K562 (cell line): Measurements from ENCODE around the gene WDR55. TPM values are rescaled to one million over a fixed set of nuclear protein-coding genes. Genes with fewer than 3 reads are reported as not detected.

Experiments used
- CCNT2 ChIP-seq: IDR thresholded peaks from 2 replicates; pipeline ENCODE4 v1.6.1; 2011; ENCODE audit warnings: borderline replicate concordance, low read depth, mild to moderate bottlenecking, moderate library complexity, mixed read lengths, low read length; ENCODE audit not compliant: insufficient read length; ENCODE audit errors: extremely low read depth
- DNMT1 ChIP-seq: fragments of 450-650 bp; IDR thresholded peaks from 2 replicates; pipeline ENCODE4 v1.6.1; 2016; ENCODE audit warnings: antibody characterized with exemption, mild to moderate bottlenecking
- LEF1 ChIP-seq: fragments of 450-650 bp; IDR thresholded peaks from 2 replicates; pipeline ENCODE4 v1.6.1; 2016; ENCODE audit warnings: mild to moderate bottlenecking
- MAFK ChIP-seq: IDR thresholded peaks from 2 replicates; pipeline ENCODE4 v1.6.1; 2011; ENCODE audit warnings: low read length, improper control_type of control experiment
- MCM5 ChIP-seq: fragments of 450-650 bp; IDR thresholded peaks from 2 replicates; pipeline ENCODE4 v1.6.1; 2016; ENCODE audit warnings: low read depth
- MEIS2 ChIP-seq: fragments of 450-650 bp; IDR thresholded peaks from 2 replicates; pipeline ENCODE4 v1.6.1; 2014; ENCODE audit warnings: mild to moderate bottlenecking; ENCODE audit not compliant: partially characterized antibody
- MIER1 ChIP-seq: fragments of 450-650 bp; IDR thresholded peaks from 2 replicates; pipeline ENCODE4 v1.6.1; 2016; ENCODE audit warnings: antibody characterized with exemption, mild to moderate bottlenecking, low read depth
- MTF1 ChIP-seq: fragments of 250-450 bp; sonication (Bioruptor Pico); IDR thresholded peaks from 2 replicates; pipeline ENCODE4 v1.9.0; 2021; ENCODE audit warnings: moderate library complexity, mild to moderate bottlenecking, inconsistent platforms, borderline replicate concordance
- MYNN ChIP-seq, 2 experiments: sonication (generic); formaldehyde crosslinking in 1 of 2; IDR thresholded peaks; 2 replicates each; pipeline versions ENCODE4 v1.5.0 to v1.6.1; 2016 to 2020; ENCODE audit warnings: antibody characterized with exemption in 1 of 2, missing genetic modification reagents in 1 of 2
- PYGO2 ChIP-seq: fragments of 450-650 bp; IDR thresholded peaks from 2 replicates; pipeline ENCODE4 v1.6.1; 2016; ENCODE audit warnings: mild to moderate bottlenecking, missing genetic modification characterization, moderate library complexity, missing compliant biosample characterization
- RAD21 ChIP-seq, 2 experiments: fragments of 250-450 bp in 1 of 2; fragments of 450-650 bp in 1 of 2; sonication (Bioruptor Pico) in 1 of 2; formaldehyde crosslinking in 1 of 2; IDR thresholded peaks in 1 of 2; conservative IDR thresholded peaks in 1 of 2; 2 replicates each; pipeline versions ENCODE4 v1.4.0 to v1.8.0; 2020 to 2022; ENCODE audit warnings: mild to moderate bottlenecking in 2 of 2, moderate library complexity in 1 of 2
- SMAD4 ChIP-seq: fragments of 250-450 bp; sonication (Bioruptor Pico); conservative IDR thresholded peaks from 2 replicates; pipeline ENCODE4 v1.8.0; 2021; ENCODE audit warnings: inconsistent platforms, mild to moderate bottlenecking, moderate library complexity
- SMARCE1 ChIP-seq: fragments of 450-650 bp; IDR thresholded peaks from 2 replicates; pipeline ENCODE4 v1.7.1; 2016; ENCODE audit warnings: mild to moderate bottlenecking
- ZNF217 ChIP-seq: sonication (generic); formaldehyde crosslinking; IDR thresholded peaks from 2 replicates; pipeline ENCODE4 v1.8.0; 2022; ENCODE audit warnings: mild to moderate bottlenecking, missing genetic modification reagents
- ZNF232 ChIP-seq: sonication (generic); formaldehyde crosslinking; IDR thresholded peaks from 2 replicates; pipeline ENCODE4 v1.8.0; 2022; ENCODE audit warnings: mild to moderate bottlenecking, missing genetic modification reagents
- ZNF24 ChIP-seq: fragments of 450-650 bp; IDR thresholded peaks from 2 replicates; pipeline ENCODE4 v1.6.1; 2016
- ZNF75A ChIP-seq: fragments of 450-650 bp; formaldehyde crosslinking; IDR thresholded peaks from 2 replicates; pipeline ENCODE4 v1.4.0; 2020; ENCODE audit warnings: mild to moderate bottlenecking
- ZNF766 ChIP-seq: fragments of 200-800 bp; sonication (Bioruptor generic); conservative IDR thresholded peaks from 2 replicates; pipeline ENCODE4 v1.6.1; 2016; ENCODE audit warnings: missing genetic modification characterization, missing compliant biosample characterization
- polyA plus RNA-seq, 8 experiments: library from polyadenylated mRNA; depleted of rRNA in 4 of 8; stranded (reverse) in 5 of 8; unstranded in 3 of 8; fragments of >200 nt; fragmentation: Nextera tagmentation in 2 of 8; fragmentation: Illumina TruSeq in 1 of 8; extraction: Ambion mirVana in 2 of 8; extraction: Trizol in 1 of 8; gene quantifications; 2 replicates each; pipeline versions ENCODE4 v1.2.1 to v1.2.3, GENCODE V29; 2011 to 2014; ENCODE audit warnings: inconsistent platforms in 1 of 8, missing spikeins in 1 of 8
- total RNA-seq, 7 experiments: library from RNA; depleted of rRNA in 6 of 7; stranded (reverse); fragments of >200 nt in 6 of 7; fragmentation: Illumina TruSeq in 2 of 7; extraction: Trizol in 2 of 7; gene quantifications; 2 replicates each; pipeline versions ENCODE4 v1.2.1 to v1.2.3, GENCODE V29; 2011 to 2021; ENCODE audit warnings: low replicate concordance in 1 of 7
- TF ChIP-seq, protein P1 (sequence below): sonication (generic); formaldehyde crosslinking; IDR thresholded peaks from 2 replicates; pipeline ENCODE4 v1.9.0; 2022; ENCODE audit warnings: mild to moderate bottlenecking, missing genetic modification reagents
- TF ChIP-seq, protein P2 (sequence below): fragments of 450-650 bp; conservative IDR thresholded peaks from 2 replicates; pipeline ENCODE4 v1.6.1; 2016; ENCODE audit warnings: missing genetic modification characterization, low read depth, mild to moderate bottlenecking, control low read depth, missing compliant biosample characterization
- TF ChIP-seq, protein P3 (sequence below): fragments of 450-650 bp; formaldehyde crosslinking; IDR thresholded peaks from 2 replicates; pipeline ENCODE4 v1.4.0; 2022; ENCODE audit warnings: missing genetic modification characterization
- TF ChIP-seq, protein P4 (sequence below): IDR thresholded peaks from 2 replicates; pipeline ENCODE4 v1.6.1; 2016; ENCODE audit warnings: missing genetic modification characterization, missing compliant biosample characterization
- TF ChIP-seq, protein P5 (sequence below): fragments of 450-650 bp; formaldehyde crosslinking; IDR thresholded peaks from 2 replicates; pipeline ENCODE4 v1.4.0; 2022; ENCODE audit warnings: missing genetic modification characterization

Gene WDR55
- total and polyA plus RNA-seq, 9 of the 15 experiments (the other 6 are each of a cell fraction or from before 2014, with no cell fraction given) = 5.2 to 45.0 (median 29.3) TPM

DNA sequence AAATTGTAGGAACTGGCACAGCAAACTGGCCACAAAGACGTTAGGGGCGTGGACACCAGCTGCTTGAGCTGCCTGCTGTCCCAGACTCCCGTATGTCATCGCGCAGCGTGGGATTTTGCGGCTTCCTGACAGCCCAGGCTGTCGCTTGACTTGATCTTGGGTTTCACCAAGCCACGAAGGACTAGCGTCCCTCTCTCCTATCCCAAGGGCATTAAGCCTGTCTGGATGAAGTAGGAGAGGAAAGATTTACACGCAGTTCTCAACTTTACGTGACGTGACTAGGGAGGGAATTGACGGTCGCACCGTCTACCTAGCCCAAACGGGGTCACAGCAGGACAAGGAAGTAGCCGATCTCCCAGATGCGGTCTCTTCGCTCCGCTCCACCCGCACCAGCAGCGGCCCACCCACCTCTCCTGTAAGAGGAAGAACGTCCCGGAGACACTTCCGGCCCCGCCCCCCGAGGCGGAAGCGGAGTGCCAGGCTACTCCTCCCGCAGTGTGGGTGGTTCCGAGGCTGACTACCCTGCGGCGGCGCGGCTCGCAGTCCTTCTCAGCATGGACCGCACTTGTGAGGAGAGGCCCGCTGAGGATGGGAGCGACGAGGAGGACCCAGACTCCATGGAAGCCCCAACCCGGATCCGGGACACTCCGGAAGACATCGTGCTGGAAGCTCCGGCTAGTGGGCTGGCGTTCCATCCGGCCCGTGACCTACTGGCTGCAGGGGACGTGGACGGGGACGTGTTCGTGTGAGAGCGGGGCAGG lies at the start of gene WDR55 (continued):
- TF ChIP-seq ZNF232 (no peak), RAD21 (CRISPR knock-in tag; conservative IDR thresholded peaks at IDR 0.05 in 1 of 2, IDR thresholded peaks at IDR 0.05 in 1 of 2) (peak; percentile 6 to 9; a peak in 1 of 4 replicates), MEIS2 (peak; percentile 84), ZNF766 (CRISPR knock-in tag) (no peak), CCNT2 (peak; percentile 53), MTF1 (no peak), ZNF24 (no peak), MAFK (no peak), SMAD4 (peak; percentile 94), LEF1 (peak; percentile 84), MCM5 (no peak), PYGO2 (tag) (no peak), DNMT1 (no peak), MYNN (IDR thresholded peaks at IDR 0.05) (peak; percentile 67), MYNN (CRISPR knock-in tag; IDR thresholded peaks at IDR 0.05) (no peak), ZNF75A (CRISPR knock-in tag) (no peak), MIER1 (no peak), SMARCE1 (no peak), ZNF217 (CRISPR knock-in tag) (no peak)
- TF ChIP-seq, protein P1, sequence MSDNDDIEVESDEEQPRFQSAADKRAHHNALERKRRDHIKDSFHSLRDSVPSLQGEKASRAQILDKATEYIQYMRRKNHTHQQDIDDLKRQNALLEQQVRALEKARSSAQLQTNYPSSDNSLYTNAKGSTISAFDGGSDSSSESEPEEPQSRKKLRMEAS = peak; percentile 68
- TF ChIP-seq, protein P2, sequence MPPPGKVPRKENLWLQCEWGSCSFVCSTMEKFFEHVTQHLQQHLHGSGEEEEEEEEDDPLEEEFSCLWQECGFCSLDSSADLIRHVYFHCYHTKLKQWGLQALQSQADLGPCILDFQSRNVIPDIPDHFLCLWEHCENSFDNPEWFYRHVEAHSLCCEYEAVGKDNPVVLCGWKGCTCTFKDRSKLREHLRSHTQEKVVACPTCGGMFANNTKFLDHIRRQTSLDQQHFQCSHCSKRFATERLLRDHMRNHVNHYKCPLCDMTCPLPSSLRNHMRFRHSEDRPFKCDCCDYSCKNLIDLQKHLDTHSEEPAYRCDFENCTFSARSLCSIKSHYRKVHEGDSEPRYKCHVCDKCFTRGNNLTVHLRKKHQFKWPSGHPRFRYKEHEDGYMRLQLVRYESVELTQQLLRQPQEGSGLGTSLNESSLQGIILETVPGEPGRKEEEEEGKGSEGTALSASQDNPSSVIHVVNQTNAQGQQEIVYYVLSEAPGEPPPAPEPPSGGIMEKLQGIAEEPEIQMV (tag) = no peak
- TF ChIP-seq, protein P3, sequence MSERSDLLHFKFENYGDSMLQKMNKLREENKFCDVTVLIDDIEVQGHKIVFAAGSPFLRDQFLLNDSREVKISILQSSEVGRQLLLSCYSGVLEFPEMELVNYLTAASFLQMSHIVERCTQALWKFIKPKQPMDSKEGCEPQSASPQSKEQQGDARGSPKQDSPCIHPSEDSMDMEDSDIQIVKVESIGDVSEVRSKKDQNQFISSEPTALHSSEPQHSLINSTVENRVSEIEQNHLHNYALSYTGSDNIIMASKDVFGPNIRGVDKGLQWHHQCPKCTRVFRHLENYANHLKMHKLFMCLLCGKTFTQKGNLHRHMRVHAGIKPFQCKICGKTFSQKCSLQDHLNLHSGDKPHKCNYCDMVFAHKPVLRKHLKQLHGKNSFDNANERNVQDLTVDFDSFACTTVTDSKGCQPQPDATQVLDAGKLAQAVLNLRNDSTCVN (CRISPR knock-in tag) = no peak
- TF ChIP-seq, protein P4, sequence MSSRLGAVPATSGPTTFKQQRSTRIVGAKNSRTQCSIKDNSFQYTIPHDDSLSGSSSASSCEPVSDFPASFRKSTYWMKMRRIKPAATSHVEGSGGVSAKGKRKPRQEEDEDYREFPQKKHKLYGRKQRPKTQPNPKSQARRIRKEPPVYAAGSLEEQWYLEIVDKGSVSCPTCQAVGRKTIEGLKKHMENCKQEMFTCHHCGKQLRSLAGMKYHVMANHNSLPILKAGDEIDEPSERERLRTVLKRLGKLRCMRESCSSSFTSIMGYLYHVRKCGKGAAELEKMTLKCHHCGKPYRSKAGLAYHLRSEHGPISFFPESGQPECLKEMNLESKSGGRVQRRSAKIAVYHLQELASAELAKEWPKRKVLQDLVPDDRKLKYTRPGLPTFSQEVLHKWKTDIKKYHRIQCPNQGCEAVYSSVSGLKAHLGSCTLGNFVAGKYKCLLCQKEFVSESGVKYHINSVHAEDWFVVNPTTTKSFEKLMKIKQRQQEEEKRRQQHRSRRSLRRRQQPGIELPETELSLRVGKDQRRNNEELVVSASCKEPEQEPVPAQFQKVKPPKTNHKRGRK (tag) = no peak
- TF ChIP-seq, protein P5, sequence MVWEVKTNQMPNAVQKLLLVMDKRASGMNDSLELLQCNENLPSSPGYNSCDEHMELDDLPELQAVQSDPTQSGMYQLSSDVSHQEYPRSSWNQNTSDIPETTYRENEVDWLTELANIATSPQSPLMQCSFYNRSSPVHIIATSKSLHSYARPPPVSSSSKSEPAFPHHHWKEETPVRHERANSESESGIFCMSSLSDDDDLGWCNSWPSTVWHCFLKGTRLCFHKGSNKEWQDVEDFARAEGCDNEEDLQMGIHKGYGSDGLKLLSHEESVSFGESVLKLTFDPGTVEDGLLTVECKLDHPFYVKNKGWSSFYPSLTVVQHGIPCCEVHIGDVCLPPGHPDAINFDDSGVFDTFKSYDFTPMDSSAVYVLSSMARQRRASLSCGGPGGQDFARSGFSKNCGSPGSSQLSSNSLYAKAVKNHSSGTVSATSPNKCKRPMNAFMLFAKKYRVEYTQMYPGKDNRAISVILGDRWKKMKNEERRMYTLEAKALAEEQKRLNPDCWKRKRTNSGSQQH = 0 out of 2 replicates have a peak, but pooled peaks have one; percentile 42
